ENCODE results near the gene TMEM168. TPM values are rescaled to one million over a fixed set of nuclear protein-coding genes. Genes with fewer than 3 reads are reported as not detected.
A peak's percentile ranks its signal among the peaks of the same experiment; 100 is the strongest.
"Not testable (repeated sequence)": the region's sequence is repeated elsewhere in the genome, so short reads cannot be mapped to it uniquely, and the experiment has no call there.

TMEM168 gene, protein sequence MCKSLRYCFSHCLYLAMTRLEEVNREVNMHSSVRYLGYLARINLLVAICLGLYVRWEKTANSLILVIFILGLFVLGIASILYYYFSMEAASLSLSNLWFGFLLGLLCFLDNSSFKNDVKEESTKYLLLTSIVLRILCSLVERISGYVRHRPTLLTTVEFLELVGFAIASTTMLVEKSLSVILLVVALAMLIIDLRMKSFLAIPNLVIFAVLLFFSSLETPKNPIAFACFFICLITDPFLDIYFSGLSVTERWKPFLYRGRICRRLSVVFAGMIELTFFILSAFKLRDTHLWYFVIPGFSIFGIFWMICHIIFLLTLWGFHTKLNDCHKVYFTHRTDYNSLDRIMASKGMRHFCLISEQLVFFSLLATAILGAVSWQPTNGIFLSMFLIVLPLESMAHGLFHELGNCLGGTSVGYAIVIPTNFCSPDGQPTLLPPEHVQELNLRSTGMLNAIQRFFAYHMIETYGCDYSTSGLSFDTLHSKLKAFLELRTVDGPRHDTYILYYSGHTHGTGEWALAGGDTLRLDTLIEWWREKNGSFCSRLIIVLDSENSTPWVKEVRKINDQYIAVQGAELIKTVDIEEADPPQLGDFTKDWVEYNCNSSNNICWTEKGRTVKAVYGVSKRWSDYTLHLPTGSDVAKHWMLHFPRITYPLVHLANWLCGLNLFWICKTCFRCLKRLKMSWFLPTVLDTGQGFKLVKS
- total RNA-seq (ENCODE audit: low replicate concordance), result 18.3 and 29.4 TPM in 2 replicates

DNA sequence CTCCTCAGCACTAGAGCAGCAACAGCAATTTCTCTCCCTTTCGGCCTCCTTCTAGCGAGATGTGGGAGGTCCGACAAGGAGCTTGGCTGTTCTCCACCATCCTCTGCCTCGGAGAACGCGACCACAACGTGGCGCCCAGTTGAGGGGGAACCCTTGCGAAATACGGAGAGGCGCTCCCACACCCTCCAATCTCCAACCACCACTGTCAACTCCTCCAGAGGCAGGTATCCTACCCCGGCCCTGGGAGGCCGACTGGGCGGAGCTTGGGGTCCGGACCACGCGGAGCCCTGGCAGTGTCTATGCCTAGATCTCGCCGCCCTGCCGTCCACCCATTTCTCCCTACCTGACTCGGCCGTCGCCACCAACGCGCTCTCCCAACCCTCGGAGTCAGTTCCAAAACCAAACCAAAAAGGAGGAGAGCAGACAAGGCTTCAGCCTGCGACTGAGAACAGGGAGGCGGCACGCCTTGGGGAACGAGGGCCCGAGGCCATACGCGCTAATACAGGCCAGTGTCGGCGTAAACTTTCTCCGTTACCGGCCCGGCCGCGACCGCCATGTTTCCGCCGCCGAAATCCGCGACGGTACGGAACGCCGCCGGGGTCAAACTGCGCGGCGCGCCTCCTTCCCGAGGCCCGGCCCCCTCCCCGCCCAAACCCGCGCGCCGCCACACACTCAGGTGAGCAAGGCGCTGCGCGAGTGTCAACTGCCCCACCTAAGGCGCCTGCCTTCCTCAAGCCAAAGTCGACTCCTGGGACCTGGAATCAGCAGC, at the start of gene TMEM168:
Gene TMEM168 (minus strand): TSS at position 577 of the 769 bp plus-strand sequence. CDS start 5,568 bp downstream, outside the sequence.
- no peaks in the 10 kb centered on the region for H3K27me3 ChIP-seq
- H3K9ac ChIP-seq, result peak within 1 kb of the TSS; percentile 76
- no peaks in the 10 kb centered on the region for H3K36me3 ChIP-seq
- peaks cover 12% of the 10 kb centered on the region for H3F3A ChIP-seq (ENCODE audit: low read depth)
- DNase-seq (ENCODE audit: low spot score), result peak; percentile 82
- H3K4me1 ChIP-seq, result no peaks in the 10 kb centered on the region
- TF ChIP-seq, protein P1, sequence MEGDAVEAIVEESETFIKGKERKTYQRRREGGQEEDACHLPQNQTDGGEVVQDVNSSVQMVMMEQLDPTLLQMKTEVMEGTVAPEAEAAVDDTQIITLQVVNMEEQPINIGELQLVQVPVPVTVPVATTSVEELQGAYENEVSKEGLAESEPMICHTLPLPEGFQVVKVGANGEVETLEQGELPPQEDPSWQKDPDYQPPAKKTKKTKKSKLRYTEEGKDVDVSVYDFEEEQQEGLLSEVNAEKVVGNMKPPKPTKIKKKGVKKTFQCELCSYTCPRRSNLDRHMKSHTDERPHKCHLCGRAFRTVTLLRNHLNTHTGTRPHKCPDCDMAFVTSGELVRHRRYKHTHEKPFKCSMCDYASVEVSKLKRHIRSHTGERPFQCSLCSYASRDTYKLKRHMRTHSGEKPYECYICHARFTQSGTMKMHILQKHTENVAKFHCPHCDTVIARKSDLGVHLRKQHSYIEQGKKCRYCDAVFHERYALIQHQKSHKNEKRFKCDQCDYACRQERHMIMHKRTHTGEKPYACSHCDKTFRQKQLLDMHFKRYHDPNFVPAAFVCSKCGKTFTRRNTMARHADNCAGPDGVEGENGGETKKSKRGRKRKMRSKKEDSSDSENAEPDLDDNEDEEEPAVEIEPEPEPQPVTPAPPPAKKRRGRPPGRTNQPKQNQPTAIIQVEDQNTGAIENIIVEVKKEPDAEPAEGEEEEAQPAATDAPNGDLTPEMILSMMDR (IDR thresholded peaks at IDR 0.05), result no peak
- TF ChIP-seq EZH2 (IDR thresholded peaks at IDR 0.05), result peak; percentile 52
- no peaks in the 10 kb centered on the region for H3K27me3 Mint-ChIP-seq (ENCODE audit: insufficient read depth, low read depth)
- H3K79me2 ChIP-seq (ENCODE audit: low read depth), result peaks cover 29% of the 10 kb centered on the region
- H3K9me3 Mint-ChIP-seq, result no peaks in the 10 kb centered on the region
- H3K36me3 Mint-ChIP-seq, result peaks cover 6% of the 10 kb centered on the region
- peaks cover 16% of the 10 kb centered on the region for H3K4me1 Mint-ChIP-seq
- H3K4me2 ChIP-seq, result peak within 1 kb of the TSS; percentile 82
- H3K4me3 Mint-ChIP-seq, result peak within 1 kb of the TSS; percentile 91
- H3K27ac ChIP-seq, result peak within 1 kb of the TSS; percentile 83
- H3K9me3 ChIP-seq (ENCODE audit: low read depth), result no peaks in the 10 kb centered on the region
- H2AFZ ChIP-seq (replicated peaks), result peak within 1 kb of the TSS; percentile 96
- no peaks in the 10 kb centered on the region for H4K20me1 ChIP-seq (ENCODE audit: low read depth)
- peak within 1 kb of the TSS; percentile 61 for H3K27ac Mint-ChIP-seq
- H3K4me3 ChIP-seq, result peak within 1 kb of the TSS; percentile 59

DNA sequence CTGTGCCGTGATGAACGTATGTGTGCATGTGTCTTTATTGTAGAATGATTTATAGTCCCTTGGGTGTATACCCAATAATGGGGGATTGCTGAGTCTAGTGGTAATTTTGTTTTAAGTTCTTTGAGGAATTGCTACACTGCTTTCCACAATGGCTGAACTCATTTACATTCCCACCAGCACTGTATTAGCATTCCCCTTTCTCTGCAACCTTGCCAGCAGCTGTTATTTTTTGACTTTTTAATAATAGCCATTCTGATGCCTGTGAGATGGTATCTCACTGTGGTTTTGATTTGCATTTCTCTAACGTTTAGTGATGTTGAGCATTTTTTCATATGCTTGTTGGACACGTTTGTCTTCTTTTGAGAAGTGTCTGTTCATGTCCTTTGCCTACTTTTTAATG, 45.7 kb upstream of the TMEM168 start:
- H4K20me1 ChIP-seq (ENCODE audit: low read depth); H3K9ac ChIP-seq; H3F3A ChIP-seq (ENCODE audit: low read depth); H3K36me3 ChIP-seq; H3K4me1 ChIP-seq; H3K9me3 ChIP-seq (ENCODE audit: low read depth); H3K27me3 ChIP-seq; H3K4me1 Mint-ChIP-seq; DNase-seq (ENCODE audit: low spot score); H2AFZ ChIP-seq (replicated peaks); H3K27me3 Mint-ChIP-seq (ENCODE audit: insufficient read depth, low read depth); H3K27ac Mint-ChIP-seq; H3K27ac ChIP-seq; H3K4me3 ChIP-seq; H3K4me2 ChIP-seq; H3K4me3 Mint-ChIP-seq: not testable (repeated sequence)
- H3K79me2 ChIP-seq (ENCODE audit: low read depth), result peaks cover 26% of the 10 kb centered on the region
- peaks cover 16% of the 10 kb centered on the region for H3K9me3 Mint-ChIP-seq
- peaks cover 26% of the 10 kb centered on the region for H3K36me3 Mint-ChIP-seq

DNA sequence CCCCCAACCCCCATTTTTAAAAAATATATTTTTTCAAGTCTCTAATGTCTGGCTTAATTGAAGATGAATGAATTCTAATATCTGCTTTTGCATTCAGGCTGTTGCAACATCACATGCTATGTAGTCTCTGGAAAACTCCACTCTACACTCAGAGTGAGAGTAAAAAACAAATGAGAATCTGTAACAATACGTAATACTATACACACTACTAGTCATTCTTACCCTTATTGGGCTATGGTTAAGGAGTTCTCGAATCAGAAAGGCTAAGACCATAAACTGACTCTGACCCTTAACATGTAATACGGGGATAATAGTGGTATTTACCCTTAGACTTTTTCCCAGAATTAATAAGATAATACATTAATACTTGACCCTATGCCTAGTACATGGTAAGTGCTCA, 42.9 kb upstream of the TMEM168 start:
- Histone ChIP-seq H3K4me1 (no peaks in the 10 kb centered on the region), H3K4me3 (no peak overlapping the region), H3K36me3 (peaks cover 32% of the 10 kb centered on the region), H4K20me1 (ENCODE audit: low read depth) (no peaks in the 10 kb centered on the region), H3K9me3 (ENCODE audit: low read depth) (no peaks in the 10 kb centered on the region), H3K27me3 (no peaks in the 10 kb centered on the region), H2AFZ (replicated peaks) (no peak overlapping the region), H3K79me2 (ENCODE audit: low read depth) (no peaks in the 10 kb centered on the region), H3K9ac (no peak overlapping the region), H3F3A (ENCODE audit: low read depth) (no peaks in the 10 kb centered on the region), H3K27ac (no peak overlapping the region), H3K4me2 (no peak overlapping the region)
- Mint-ChIP-seq H3K36me3 (peaks cover 49% of the 10 kb centered on the region), H3K4me1 (no peaks in the 10 kb centered on the region), H3K27me3 (ENCODE audit: insufficient read depth, low read depth) (no peaks in the 10 kb centered on the region), H3K27ac (no peak overlapping the region), H3K9me3 (peaks cover 21% of the 10 kb centered on the region), H3K4me3 (no peak overlapping the region)
- no peak for DNase-seq (ENCODE audit: low spot score)
- no peak for TF ChIP-seq EZH2phosphoT487 (IDR thresholded peaks at IDR 0.05)

DNA sequence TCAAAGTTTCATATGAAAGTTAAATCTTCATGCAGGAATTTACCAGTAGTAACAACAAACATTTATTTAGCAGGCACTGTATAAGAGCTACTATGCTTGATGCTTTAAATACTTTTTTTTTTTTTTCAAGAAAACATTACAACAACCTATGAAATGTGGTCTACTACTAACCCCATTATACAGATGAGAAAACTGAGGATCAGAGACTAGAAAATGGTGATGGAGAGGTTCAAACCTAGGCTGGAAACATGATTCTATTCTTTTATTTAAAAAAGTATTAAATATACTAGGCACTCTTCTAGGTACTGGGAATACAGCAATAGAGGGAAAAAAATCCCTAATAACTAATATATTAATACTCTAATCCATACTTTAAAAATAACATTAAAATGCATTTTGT, 40.6 kb upstream of the TMEM168 start:
- Mint-ChIP-seq H3K27me3 (ENCODE audit: insufficient read depth, low read depth) (no peaks in the 10 kb centered on the region), H3K9me3 (peaks cover 17% of the 10 kb centered on the region), H3K4me1 (no peaks in the 10 kb centered on the region), H3K27ac (no peak overlapping the region), H3K4me3 (no peak overlapping the region), H3K36me3 (peaks cover 48% of the 10 kb centered on the region)
- peaks cover 32% of the 10 kb centered on the region for H3K36me3 ChIP-seq
- no peak overlapping the region for H3K4me2 ChIP-seq
- H3K4me3 ChIP-seq, result no peak overlapping the region
- H3K9me3 ChIP-seq (ENCODE audit: low read depth), result no peaks in the 10 kb centered on the region
- H3K9ac ChIP-seq, result no peak overlapping the region
- H4K20me1 ChIP-seq (ENCODE audit: low read depth), result no peaks in the 10 kb centered on the region
- no peaks in the 10 kb centered on the region for H3K27me3 ChIP-seq
- no peaks in the 10 kb centered on the region for H3K4me1 ChIP-seq
- TF ChIP-seq EZH2 (IDR thresholded peaks at IDR 0.05), result no peak
- no peaks in the 10 kb centered on the region for H3F3A ChIP-seq (ENCODE audit: low read depth)
- no peak overlapping the region for H3K27ac ChIP-seq
- no peak for DNase-seq (ENCODE audit: low spot score)
- H2AFZ ChIP-seq (replicated peaks), result no peak overlapping the region
- H3K79me2 ChIP-seq (ENCODE audit: low read depth), result no peaks in the 10 kb centered on the region
